ENCODE results near the gene FAM24A. TPM values are rescaled to one million over a fixed set of nuclear protein-coding genes. Genes with fewer than 3 reads are reported as not detected.

The FAM24A gene
- total and polyA plus RNA-seq, 10 of the 15 experiments (the other 5 are each of a cell fraction or from before 2014, with no cell fraction given): not detected

GRCh38 chr10:122915700-122916099 is 5.3 kb downstream of the FAM24A start:
- TF ChIP-seq E4F1 (IDR thresholded peaks at IDR 0.05; ENCODE audit: borderline replicate concordance, partially characterized antibody) (no peak), SPI1 (IDR thresholded peaks at IDR 0.05; ENCODE audit: borderline replicate concordance, insufficient read depth, low read depth, low read length) (no peak), TARDBP (IDR thresholded peaks at IDR 0.05; ENCODE audit: borderline replicate concordance) (no peak), SMARCA5 (IDR thresholded peaks at IDR 0.05) (no peak), SREBF2 (IDR thresholded peaks at IDR 0.05; ENCODE audit: low read length) (no peak), BHLHE40 (IDR thresholded peaks at IDR 0.05; ENCODE audit: borderline replicate concordance in 1 of 2, low read depth in 2 of 2, low read length in 1 of 2) (no peak), EZH2 (IDR thresholded peaks at IDR 0.05; ENCODE audit: borderline replicate concordance, control insufficient read depth, low read depth, low read length) (no peak)
- ATAC-seq (no peak), DNase-seq (ENCODE audit: low read depth, low spot score) (no peak), FAIRE-seq (no peak)
- Histone ChIP-seq H3K9me3 (replicated peaks; ENCODE audit: control insufficient read depth, insufficient read depth, low read length) (no peaks in the 10 kb centered on the region), H3K79me2 (ENCODE audit: control insufficient read depth, insufficient read depth, low read length) (no peaks in the 10 kb centered on the region), H3K27me3 (replicated peaks in 1 of 2; ENCODE audit: control insufficient read depth in 2 of 2, insufficient read depth in 2 of 2, low read length in 1 of 2) (no peaks in the 10 kb centered on the region), H2AFZ (ENCODE audit: control insufficient read depth, low read depth, low read length) (no peak overlapping the region), H3K27ac (ENCODE audit: control insufficient read depth, insufficient read depth) (no peak overlapping the region), H4K20me1 (ENCODE audit: control insufficient read depth, insufficient read depth) (no peaks in the 10 kb centered on the region), H3K9ac (ENCODE audit: control insufficient read depth, insufficient read depth, low read length) (no peak overlapping the region), H3K4me1 (ENCODE audit: control insufficient read depth, insufficient read depth, low read length) (no peaks in the 10 kb centered on the region), H3K4me2 (ENCODE audit: control insufficient read depth, insufficient read depth) (no peak overlapping the region), H3K4me3 (no peak overlapping the region), H3K36me3 (ENCODE audit: control insufficient read depth in 2 of 2, insufficient read depth in 2 of 2, low read length in 1 of 2) (no peaks in the 10 kb centered on the region)
- ChIA-PET SMC1A (ENCODE audit: uncharacterized antibody, unreplicated experiment) (no interaction called here), RAD21 (ENCODE audit: unreplicated experiment) (no interaction called here), POLR2A (no interaction called here), CTCF (no interaction called here)
- WGBS (ENCODE audit: insufficient coverage, insufficient replicate concordance, low lambda C conversion rate, missing lambda C conversion rate): 25% methylated on average over 2 of the region's 2 CpGs
- BruUV-seq (replicated peaks): no TSS peak
- in situ Hi-C loops (cut with MboI) (no loop called here), intact Hi-C loops (cut with micrococcal nuclease; ENCODE audit: unreplicated experiment) (no loop called here)
